SKM-1 treated with dmso at 0.1 percent for 144 hours (cell line): Measurements from ENCODE around the gene ATP11C.
"Not testable (repeated sequence)": the region's sequence is repeated elsewhere in the genome, so short reads cannot be mapped to it uniquely, and the experiment has no call there.

Source experiments
- DNase-seq: peaks from one replicate; lab custom pipeline; 2025; ENCODE audit not compliant: unreplicated experiment; lab: John Stamatoyannopoulos, UW

ATP11C gene

DNA sequence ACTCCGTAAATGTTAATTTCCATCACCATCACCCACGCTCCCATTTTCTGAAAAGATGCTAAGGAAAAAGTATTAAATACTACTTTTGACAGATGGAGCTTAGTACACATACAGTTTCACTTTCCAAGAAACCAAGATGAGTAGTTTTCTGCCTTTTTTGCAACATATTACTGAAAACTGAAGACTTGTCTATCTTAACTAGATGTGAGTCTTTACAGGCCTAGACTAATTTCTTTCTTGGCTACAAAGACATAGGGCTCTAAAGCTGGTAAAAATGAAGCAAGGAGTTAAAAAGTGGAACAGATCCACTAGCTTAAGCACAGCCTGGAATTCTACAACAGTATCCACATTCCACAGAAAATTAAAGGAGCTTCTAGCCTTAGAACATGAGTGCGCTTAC, 68.2 kb downstream of the ATP11C start:
- no peak for DNase-seq

DNA sequence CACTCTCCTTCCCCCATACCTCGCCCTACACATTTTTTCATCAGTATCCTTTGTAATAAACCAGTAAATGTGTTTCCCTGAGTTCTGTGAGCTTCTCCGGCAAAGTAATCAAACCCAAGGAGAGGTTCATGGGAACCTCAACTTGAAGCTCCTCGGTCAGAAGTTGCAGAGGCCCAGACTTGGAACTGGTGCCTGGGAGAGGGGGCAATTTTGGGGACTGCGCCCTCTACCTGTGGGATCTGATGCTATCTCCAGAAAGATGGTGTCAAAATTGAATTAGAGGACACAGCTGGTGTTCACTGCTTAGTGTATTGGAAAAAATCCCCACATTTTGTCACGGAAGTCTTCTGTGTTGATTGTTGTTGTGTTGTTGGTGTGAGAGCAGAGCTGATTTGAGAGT, 70.6 kb downstream of the ATP11C start:
- DNase-seq = no peak

DNA sequence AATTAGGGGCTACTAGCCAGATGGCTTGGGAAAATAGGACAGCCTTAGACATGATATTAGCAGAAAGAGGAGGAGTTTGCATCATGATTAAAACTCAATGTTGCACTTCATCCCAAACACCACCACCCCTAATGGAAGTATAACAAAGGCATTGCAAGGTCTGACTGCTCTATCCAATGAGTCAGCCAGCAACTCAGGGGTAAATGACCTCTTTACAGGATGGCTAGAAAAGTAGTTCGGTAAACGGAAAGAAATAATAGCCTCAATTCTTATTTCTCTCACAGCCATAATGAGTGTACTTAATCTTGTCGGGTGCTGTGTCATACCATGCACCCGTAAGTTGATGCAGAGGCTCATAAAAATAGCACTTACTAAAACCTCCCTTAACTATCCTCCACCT, 76.0 kb downstream of the ATP11C start:
- DNase-seq = not testable (repeated sequence)

- no peak for DNase-seq
These were observed 81.1 kb downstream of the ATP11C start for GRCh38 chrX:139851730-139852129.

DNA sequence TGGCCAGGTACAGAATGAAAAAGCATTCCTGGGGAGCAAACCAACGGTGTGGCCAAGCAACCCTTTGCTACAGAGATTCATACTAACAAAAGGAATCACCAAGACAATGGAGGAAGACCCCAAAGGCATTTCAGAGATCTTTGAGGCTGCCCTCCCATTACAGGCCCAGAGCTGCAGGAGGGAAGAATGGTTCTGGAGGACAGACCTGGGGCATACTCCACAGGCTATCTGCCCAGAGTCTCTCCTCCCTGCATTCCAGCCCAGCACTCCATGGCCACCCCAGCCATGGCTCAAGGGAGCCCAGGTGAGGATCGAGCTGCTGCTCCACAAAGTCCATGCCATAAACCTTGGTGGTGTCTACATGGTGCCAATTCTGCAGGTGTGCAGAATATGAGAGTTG, 81.9 kb downstream of the ATP11C start:
- no peak for DNase-seq

DNA sequence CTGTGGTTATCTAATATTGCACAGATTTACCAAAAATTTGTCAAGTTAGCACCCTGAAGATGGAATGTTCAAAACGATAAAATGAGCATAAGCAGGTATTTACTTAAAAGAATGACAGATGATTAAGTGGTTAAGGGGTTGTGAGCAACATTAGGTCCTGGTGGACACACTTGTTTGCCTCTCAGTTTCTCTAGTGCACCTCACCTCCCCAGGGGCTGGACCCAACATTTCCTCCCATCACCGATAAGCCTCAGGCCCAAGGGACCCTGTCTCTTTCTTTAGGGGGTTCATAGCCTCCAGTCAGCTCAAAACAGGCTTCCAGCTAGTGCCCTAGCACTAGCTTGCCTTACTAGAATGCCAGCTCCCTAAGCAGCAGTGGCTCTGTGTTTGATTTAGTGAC, 88.0 kb downstream of the ATP11C start:
- no peak for DNase-seq

GRCh38 chrX:139844163-139844562, 88.7 kb downstream of the ATP11C start:
- no peak for DNase-seq

DNA sequence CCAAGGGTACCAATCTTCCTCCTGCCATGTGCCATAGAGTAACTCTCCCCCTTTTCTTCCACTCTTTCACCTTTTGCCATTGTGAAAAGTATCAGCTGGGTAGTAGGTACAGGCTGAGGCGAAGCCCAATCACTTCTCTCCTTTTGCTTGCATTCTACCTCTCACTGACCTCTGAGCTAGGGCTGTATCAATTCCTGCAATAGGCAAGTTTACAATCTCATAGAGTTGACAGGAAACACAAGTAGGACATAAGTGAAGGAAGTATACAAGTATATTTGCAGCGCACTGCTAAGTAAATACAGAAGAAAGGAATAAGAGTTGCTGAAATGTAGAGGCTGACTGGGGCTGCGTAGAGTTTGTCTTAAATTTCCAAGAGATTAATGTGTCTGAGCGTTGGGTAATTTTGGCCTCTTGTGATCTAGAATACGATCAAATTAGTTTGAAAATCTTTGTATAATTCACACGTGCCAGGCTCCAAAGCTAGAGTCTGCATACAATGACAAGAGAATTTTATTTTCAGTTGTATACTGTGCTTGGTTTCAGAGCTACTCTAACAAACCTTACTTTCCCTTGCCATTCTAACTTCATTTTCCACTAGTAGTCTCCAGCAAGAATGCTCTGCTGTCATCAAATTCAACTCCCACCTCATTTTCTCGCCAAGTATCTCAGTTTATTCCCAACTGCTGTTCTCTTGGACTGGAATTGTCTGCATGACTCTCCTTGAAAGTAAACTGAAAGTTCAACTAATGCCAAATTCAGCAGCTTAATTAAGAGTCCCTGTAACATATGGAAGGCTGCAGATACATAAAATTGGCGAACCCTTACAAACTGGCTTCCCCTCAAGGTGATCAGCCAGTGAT, 90.3 kb downstream of the ATP11C start:
- DNase-seq = no peak

DNA sequence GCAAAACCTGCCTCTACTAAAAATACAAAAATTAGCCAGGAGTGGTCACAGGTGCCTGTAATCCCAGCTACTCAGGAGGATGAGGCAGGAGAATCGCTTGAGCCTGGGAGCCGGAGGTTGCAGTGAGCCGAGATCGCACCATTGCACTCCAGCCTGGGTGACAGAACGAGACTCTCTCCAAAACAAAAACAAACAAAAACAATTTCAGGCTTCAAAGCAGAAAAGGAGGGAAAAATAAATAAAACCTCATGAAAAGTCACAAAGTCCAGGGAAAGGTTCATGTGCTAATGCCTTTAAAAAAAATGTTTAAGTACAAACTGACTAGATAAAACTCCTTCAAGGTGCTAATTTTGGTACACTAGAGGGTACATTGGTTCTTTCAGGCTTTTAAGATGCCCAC, 96.5 kb downstream of the ATP11C start:
- not testable (repeated sequence) for DNase-seq

DNA sequence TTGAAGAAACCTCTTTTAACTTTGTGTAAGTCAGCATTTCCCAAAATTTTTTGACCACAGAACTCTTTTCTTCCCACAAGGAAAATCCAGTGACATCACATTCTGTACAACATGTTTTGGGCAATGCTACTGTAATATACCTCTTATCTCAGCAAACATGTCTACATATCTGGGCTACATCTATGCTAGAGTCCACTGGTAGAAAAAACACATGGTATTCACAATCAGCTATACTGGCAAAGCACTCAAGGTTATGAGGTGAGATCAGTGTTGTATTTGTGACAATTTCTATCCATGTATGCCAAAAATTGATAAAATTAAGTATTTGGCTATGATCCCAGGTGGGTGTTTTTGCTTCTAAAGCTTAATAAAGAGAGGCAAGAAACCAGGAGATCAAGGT, 98.0 kb downstream of the ATP11C start:
- DNase-seq = no peak

- DNase-seq = no peak
These were observed 100.0 kb downstream of the ATP11C start for GRCh38 chrX:139832718-139833309.

GRCh38 chrX:139831675-139832456, 101.0 kb downstream of the ATP11C start:
- DNase-seq = no peak

DNA sequence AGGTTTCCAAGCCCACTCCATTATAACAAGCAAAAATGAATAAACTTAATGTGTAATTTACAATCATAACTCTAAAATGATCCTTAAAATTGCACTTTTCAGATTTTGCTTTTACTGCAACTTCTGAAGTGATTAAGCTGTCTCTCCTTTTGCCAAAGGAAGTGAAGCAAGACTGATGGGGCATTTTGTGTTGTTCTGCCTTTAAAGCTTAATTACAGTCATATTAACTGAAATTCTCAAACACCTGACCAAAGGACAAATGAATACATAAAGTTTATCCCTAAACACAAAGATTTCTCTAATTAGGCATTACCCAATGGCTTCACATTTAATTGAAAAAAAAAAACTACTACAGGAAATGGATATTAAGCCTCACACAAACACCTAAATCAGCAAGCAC, 101.8 kb downstream of the ATP11C start:
- DNase-seq = no peak

DNA sequence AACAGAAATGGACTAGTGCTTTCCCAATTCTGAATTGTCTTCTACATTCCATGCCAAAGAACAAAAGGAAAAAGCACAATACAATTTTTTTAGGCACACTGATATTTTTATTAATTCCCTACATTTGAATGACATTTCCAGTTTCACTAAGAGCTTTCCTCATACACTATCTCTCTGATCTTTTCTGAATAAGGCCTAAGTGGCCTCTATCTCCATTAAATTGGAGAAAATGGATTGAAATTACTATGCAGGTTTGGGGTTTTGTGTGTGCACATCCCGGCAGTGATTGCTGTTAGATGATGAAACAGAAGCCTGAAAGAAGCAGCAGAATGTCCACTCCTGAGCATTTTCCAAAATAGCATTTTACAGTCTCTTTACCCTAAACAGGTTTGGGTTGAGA, 104.0 kb downstream of the ATP11C start:
- DNase-seq = no peak

- DNase-seq = no peak
These were observed 104.8 kb downstream of the ATP11C start for GRCh38 chrX:139828033-139828432.

DNA sequence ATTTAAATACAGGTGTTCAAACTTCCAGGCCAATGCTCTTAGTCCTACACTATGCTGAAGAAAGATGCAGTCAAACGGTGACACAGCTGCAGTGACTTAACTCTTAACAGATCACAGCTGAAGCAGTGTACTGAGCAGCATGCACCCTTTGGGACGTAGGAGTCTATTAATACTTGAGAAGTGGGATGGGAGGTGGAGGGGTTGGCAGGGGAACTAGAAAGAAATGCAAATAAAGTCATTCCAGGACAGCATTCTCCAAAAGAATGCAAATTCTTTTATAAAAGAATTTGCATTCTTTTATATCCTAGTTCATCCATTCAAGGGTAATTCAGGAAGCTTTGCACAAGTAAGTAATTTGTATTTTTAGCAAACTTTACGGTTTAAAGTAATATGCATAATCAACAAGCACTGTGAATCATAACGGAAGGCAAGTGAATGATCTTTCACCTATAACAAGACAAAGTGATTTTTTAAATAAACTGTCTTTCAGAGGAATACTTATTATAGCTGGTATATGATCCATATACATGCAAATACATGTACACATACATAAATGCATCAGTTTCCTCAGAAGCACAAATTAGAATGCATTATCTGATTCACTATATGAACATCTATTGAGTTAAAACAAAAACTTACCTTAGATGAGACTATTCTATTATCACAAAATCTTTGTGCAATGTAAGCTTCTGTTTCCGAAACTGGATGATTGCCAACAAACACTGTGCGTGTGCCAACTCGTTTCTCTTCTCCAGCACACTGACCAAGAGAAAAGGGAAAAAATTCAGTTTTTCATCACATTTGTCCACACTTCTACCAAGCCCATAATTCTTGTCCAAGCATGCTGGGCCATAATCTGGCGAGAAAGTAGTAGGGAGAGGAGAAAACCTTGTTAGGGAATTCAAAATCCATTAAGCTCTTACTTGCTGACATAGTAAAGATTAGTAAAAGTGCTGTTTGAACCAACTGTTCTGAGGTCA, 106.5 kb downstream of the ATP11C start:
- no peak for DNase-seq

DNA sequence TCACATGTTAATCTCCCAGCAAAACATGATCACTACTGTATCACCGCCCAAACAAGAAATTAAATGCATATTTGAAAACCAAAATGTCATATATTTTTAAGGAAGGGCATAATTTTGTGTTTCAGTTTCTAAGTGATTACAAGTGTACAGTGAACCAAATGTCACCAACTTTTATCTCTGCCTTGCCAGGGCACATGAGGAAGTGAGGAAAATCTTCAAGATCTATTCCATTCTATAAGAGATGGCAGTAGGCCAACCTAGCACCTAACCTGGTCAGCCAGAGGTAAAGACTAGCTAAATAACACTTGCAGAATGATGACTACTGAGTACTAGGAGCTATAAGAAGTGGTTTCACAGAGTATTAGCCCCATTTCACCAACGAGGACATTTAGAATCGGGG, 107.2 kb downstream of the ATP11C start:
- no peak for DNase-seq

DNA sequence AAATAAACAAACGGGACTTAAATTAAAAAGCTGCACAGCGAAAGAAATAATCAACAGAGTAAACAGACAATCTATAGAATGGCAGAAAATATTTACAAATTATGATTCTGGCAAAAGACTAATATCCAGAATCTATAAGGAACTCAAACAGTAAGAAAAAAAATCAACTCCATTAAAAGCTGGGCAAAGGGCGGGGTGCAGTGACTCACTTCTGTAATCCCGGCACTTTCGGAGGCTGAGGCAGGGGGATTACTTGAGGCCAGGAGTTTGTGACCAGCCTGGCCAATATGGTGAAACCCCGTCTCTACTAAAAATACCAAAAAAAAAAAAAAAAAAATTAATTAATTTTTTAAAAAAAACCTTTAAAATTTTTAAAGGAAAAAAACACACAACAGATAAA, 109.0 kb downstream of the ATP11C start:
- no peak for DNase-seq

GRCh38 chrX:139820358-139820984, 112.4 kb downstream of the ATP11C start:
- no peak for DNase-seq

- DNase-seq = no peak
These were observed 116.6 kb downstream of the ATP11C start for GRCh38 chrX:139816204-139816603.
